ENCODE data around the gene ITPR2. TPM values are rescaled to one million over a fixed set of nuclear protein-coding genes. Genes with fewer than 3 reads are reported as not detected.

The ITPR2 gene
- total and polyA plus RNA-seq, 4 donors, result 4.1 to 47.0 (median 26.5) TPM

DNA sequence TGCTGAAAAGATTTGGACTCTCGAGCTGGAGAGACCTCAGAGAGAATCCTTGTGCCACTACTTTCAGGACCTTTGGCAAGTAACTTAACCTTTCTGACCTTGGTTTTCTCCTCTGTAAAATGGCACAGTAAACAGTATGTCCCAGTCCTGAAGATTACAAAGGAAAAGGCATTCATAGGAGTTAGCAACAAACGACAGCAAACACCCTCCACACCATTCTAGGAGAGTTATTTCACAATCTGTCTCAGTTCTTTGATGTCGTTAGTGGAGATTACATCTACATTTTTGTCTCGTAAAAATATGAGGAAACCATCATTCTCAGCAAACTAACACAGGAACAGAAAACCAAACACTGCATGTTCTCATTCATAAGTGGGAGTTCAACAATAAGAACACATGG is 205.7 kb downstream of the ITPR2 start:
- no peak overlapping the region for H3K27ac ChIP-seq (ENCODE audit: low read depth in 1 of 2, low read length in 1 of 2)
- H3K9ac ChIP-seq (ENCODE audit: insufficient read depth in 1 of 2, low read length in 2 of 2), result no peak overlapping the region
- no peak overlapping the region for H3K4me3 ChIP-seq
- TF ChIP-seq, protein P1, sequence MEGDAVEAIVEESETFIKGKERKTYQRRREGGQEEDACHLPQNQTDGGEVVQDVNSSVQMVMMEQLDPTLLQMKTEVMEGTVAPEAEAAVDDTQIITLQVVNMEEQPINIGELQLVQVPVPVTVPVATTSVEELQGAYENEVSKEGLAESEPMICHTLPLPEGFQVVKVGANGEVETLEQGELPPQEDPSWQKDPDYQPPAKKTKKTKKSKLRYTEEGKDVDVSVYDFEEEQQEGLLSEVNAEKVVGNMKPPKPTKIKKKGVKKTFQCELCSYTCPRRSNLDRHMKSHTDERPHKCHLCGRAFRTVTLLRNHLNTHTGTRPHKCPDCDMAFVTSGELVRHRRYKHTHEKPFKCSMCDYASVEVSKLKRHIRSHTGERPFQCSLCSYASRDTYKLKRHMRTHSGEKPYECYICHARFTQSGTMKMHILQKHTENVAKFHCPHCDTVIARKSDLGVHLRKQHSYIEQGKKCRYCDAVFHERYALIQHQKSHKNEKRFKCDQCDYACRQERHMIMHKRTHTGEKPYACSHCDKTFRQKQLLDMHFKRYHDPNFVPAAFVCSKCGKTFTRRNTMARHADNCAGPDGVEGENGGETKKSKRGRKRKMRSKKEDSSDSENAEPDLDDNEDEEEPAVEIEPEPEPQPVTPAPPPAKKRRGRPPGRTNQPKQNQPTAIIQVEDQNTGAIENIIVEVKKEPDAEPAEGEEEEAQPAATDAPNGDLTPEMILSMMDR (IDR thresholded peaks at IDR 0.05; ENCODE audit: control extremely low read depth, extremely low read depth), result no peak
- H3K27me3 ChIP-seq (ENCODE audit: control insufficient read depth in 3 of 3, insufficient read depth in 3 of 3, low read length in 2 of 3), result no peaks in the 10 kb centered on the region
- no peaks in the 10 kb centered on the region for H3K9me3 ChIP-seq (ENCODE audit: control insufficient read depth in 4 of 4, insufficient read depth in 3 of 4, low read length in 3 of 4)
- DNase-seq (no peak), ATAC-seq (ENCODE audit: insufficient read depth, low FRiP score) (no peak)
- peaks cover 0 to 5% (median 0%) of the 10 kb centered on the region in 4 donors for H3K36me3 ChIP-seq (ENCODE audit: control insufficient read depth in 4 of 4, insufficient read depth in 4 of 4, low read length in 4 of 4)
- peaks cover 0 to 4% (median 0%) of the 10 kb centered on the region in 5 donors for H3K4me1 ChIP-seq (ENCODE audit: control insufficient read depth in 5 of 5, insufficient read depth in 5 of 5, low read length in 5 of 5)
- WGBS, 2 donors, result 41 to 67% methylated on average over 4 of the region's 4 CpGs

DNA sequence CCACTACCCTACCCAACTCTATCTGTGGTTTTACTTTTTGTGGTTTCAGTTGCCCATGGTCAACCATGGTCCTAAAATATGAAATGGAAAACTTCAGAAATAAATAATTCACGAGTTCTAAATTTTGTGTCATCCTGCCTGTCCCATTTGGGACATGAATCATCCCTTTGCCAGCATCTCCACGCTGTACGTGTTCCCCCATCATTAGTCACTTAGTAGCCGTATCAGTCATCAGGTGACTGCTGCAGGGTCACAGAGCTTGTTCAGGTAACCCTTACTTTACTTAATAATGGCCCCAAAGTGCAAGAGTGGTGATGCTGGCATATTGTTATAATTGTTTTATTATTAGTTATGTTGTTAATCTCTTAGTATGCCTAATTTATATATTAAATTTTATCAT is 209.9 kb downstream of the ITPR2 start:
- H3K27ac ChIP-seq (ENCODE audit: low read depth in 1 of 2, low read length in 1 of 2), result no peak overlapping the region
- no peak overlapping the region for H3K4me3 ChIP-seq
- DNase-seq, result no peak
- WGBS, 2 donors, result 92 to 94% methylated on average over 4 of the region's 4 CpGs
- TF ChIP-seq, protein P1 (IDR thresholded peaks at IDR 0.05; ENCODE audit: control extremely low read depth, extremely low read depth), result no peak
- H3K27me3 ChIP-seq (ENCODE audit: control insufficient read depth in 3 of 3, insufficient read depth in 3 of 3, low read length in 2 of 3), result no peaks in the 10 kb centered on the region
- ATAC-seq (ENCODE audit: insufficient read depth, low FRiP score), result no peak
- peaks cover 0 to 15% (median 3%) of the 10 kb centered on the region in 4 donors for H3K36me3 ChIP-seq (ENCODE audit: control insufficient read depth in 4 of 4, insufficient read depth in 4 of 4, low read length in 4 of 4)
- no peak overlapping the region for H3K9ac ChIP-seq (ENCODE audit: insufficient read depth in 1 of 2, low read length in 2 of 2)
- no peaks in the 10 kb centered on the region for H3K9me3 ChIP-seq (ENCODE audit: control insufficient read depth in 4 of 4, insufficient read depth in 3 of 4, low read length in 3 of 4)
- no peaks in the 10 kb centered on the region for H3K4me1 ChIP-seq (ENCODE audit: control insufficient read depth in 5 of 5, insufficient read depth in 5 of 5, low read length in 5 of 5)

DNA sequence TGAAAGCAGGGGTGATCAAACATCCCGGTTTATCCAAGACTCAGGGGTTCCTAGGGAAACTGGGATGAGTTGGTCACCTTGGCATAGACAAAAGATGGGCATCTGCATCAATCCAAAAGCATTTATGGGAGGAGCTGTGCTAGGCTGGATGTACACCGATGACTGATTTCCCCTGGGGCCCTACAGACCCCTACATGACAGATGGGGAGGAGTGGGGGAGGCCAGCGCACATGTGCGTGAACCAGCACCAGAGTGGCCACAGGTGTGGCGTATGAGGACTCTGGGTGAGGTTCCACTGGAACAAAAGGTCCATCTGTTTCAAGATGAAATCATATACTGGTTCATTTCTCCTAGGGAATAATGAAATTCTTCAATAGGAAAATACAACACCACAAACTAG is 210.4 kb downstream of the ITPR2 start:
- TF ChIP-seq, protein P1 (IDR thresholded peaks at IDR 0.05; ENCODE audit: control extremely low read depth, extremely low read depth), result no peak
- 89 to 93% methylated on average over 5 of the region's 5 CpGs for WGBS, 2 donors
- H3K4me3 ChIP-seq, result no peak overlapping the region

DNA sequence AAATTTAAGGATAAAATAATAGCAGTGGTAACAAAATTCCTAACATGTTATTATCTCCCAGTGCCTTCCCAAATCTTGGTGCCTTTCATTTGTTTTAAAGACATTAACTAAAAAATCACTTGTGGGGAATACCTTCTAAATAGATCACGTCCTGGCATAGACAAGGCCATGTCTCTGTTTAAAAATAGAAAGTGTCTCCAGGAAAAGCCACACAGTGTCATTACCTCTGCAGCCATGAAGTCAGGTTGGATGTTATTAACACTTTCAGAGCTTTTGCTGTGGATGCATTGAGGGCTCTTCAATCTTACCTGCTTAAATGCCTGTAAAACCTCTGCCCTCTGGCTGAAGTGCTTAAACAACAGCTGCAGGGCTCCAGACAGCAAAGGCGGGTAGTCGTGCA is 211.1 kb downstream of the ITPR2 start:
- no peaks in the 10 kb centered on the region for H3K9me3 ChIP-seq (ENCODE audit: control insufficient read depth in 4 of 4, insufficient read depth in 3 of 4, low read length in 3 of 4)
- H3K4me3 ChIP-seq, result no peak overlapping the region
- no peaks in the 10 kb centered on the region for H3K27me3 ChIP-seq (ENCODE audit: control insufficient read depth in 3 of 3, insufficient read depth in 3 of 3, low read length in 2 of 3)
- H3K36me3 ChIP-seq (ENCODE audit: control insufficient read depth in 4 of 4, insufficient read depth in 4 of 4, low read length in 4 of 4), result peaks cover 0 to 10% (median 3%) of the 10 kb centered on the region in 4 donors
- no peak overlapping the region for H3K9ac ChIP-seq (ENCODE audit: insufficient read depth in 1 of 2, low read length in 2 of 2)
- no peaks in the 10 kb centered on the region for H3K4me1 ChIP-seq (ENCODE audit: control insufficient read depth in 5 of 5, insufficient read depth in 5 of 5, low read length in 5 of 5)
- WGBS, 2 donors, result 84 to 92% methylated on average over 3 of the region's 3 CpGs
- ATAC-seq (ENCODE audit: insufficient read depth, low FRiP score) (no peak), DNase-seq (no peak)
- no peak overlapping the region for H3K27ac ChIP-seq (ENCODE audit: low read depth in 1 of 2, low read length in 1 of 2)
- TF ChIP-seq, protein P1 (IDR thresholded peaks at IDR 0.05; ENCODE audit: control extremely low read depth, extremely low read depth), result no peak

More for the DNA sequence above, 210.4 kb downstream of the ITPR2 start:
- Histone ChIP-seq H3K27me3 (ENCODE audit: control insufficient read depth in 3 of 3, insufficient read depth in 3 of 3, low read length in 2 of 3) (no peaks in the 10 kb centered on the region), H3K9me3 (ENCODE audit: control insufficient read depth in 4 of 4, insufficient read depth in 3 of 4, low read length in 3 of 4) (no peaks in the 10 kb centered on the region), H3K9ac (ENCODE audit: insufficient read depth in 1 of 2, low read length in 2 of 2) (no peak overlapping the region), H3K27ac (ENCODE audit: low read depth in 1 of 2, low read length in 1 of 2) (no peak overlapping the region), H3K36me3 (ENCODE audit: control insufficient read depth in 4 of 4, insufficient read depth in 4 of 4, low read length in 4 of 4) (peaks cover 0 to 15% (median 3%) of the 10 kb centered on the region in 4 donors), H3K4me1 (ENCODE audit: control insufficient read depth in 5 of 5, insufficient read depth in 5 of 5, low read length in 5 of 5) (no peaks in the 10 kb centered on the region)
- no peak for ATAC-seq (ENCODE audit: insufficient read depth, low FRiP score)
- DNase-seq, result no peak
